ENCODE results near the gene OR2M4. TPM values are rescaled to one million over a fixed set of nuclear protein-coding genes. Genes with fewer than 3 reads are reported as not detected.

Gene OR2M4, protein sequence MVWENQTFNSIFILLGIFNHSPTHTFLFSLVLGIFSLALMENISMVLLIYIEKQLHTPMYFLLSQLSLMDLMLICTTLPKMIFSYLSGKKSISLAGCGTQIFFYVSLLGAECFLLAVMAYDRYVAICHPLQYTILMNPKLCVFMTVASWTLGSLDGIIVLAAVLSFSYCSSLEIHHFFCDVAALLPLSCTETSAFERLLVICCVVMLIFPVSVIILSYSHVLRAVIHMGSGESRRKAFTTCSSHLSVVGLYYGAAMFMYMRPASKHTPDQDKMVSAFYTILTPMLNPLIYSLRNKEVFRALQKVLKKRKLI
- not detected in 5 replicates for total RNA-seq (2022; extraction: Qiagen RNA extraction; ENCODE audit: low read depth)

GRCh38 chr1:248231117-248231516, at the start of gene OR2M4:
OR2M4 (plus strand) TSS chr1:248231417; CDS start chr1:248238929, 7,512 bp downstream.

DNA sequence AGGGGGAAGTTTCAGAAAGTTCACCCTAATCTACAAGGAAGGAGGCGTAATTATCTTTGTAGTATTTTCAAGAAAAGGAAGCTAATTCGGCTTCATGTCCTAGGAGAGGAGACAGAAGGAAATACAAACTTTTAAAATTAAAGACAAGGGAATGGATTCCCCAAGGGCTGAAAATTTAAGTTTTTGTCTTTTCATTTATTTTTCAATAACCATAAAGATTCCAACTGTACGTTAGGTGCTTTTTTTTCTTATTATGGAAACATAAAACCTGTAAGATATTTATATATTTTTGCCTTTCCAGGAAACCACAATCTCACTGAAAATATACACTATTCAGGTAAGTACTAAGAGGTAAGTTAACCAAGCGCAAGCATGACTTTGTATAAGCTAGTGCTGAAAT, 34.3 kb upstream of the OR2M4 start, which contains the start of gene OR2M3:
Gene OR2M3 (plus strand): TSS at position 301 of the 400 bp plus-strand sequence. CDS start 5,803 bp downstream, outside the sequence.

GRCh38 chr1:248277876-248278275, 46.7 kb downstream of the OR2M4 start, which contains the start of gene OR2T33:
OR2T33 (minus strand) TSS chr1:248277976; CDS start chr1:248273814, 4,162 bp downstream.

Other genes starting within 250 kb of the OR2M4 start
- gene OR2L5, start 217.8 kb upstream of the OR2M4 start, total RNA-seq (2022; extraction: Qiagen RNA extraction; ENCODE audit: low read depth) = not detected in 5 replicates
- gene OR2L2, start 201.3 kb upstream of the OR2M4 start, total RNA-seq (2022; extraction: Qiagen RNA extraction; ENCODE audit: low read depth) = not detected in 5 replicates
- gene OR2L3, start 184.6 kb upstream of the OR2M4 start, total RNA-seq (2022; extraction: Qiagen RNA extraction; ENCODE audit: low read depth) = not detected in 5 replicates
- gene OR2L13, start 136.2 kb upstream of the OR2M4 start, total RNA-seq (2022; extraction: Qiagen RNA extraction; ENCODE audit: low read depth) = not detected in 5 replicates
- not detected in 5 replicates for gene OR2M5, start 86.3 kb upstream of the OR2M4 start, total RNA-seq (2022; extraction: Qiagen RNA extraction; ENCODE audit: low read depth)
- gene OR2M2, start 56.6 kb upstream of the OR2M4 start, total RNA-seq (2022; extraction: Qiagen RNA extraction; ENCODE audit: low read depth) = not detected in 5 replicates
- not detected in 5 replicates for gene OR2M3, start 34.2 kb upstream of the OR2M4 start, total RNA-seq (2022; extraction: Qiagen RNA extraction; ENCODE audit: low read depth)
- not detected in 5 replicates for gene OR2T33, start 46.6 kb downstream of the OR2M4 start, total RNA-seq (2022; extraction: Qiagen RNA extraction; ENCODE audit: low read depth)
- not detected in 5 replicates for gene OR2T12, start 72.0 kb downstream of the OR2M4 start, total RNA-seq (2022; extraction: Qiagen RNA extraction; ENCODE audit: low read depth)
- not detected in 5 replicates for gene OR2M7, start 93.2 kb downstream of the OR2M4 start, total RNA-seq (2022; extraction: Qiagen RNA extraction; ENCODE audit: low read depth)
- gene OR14C36, start 117.4 kb downstream of the OR2M4 start, total RNA-seq (2022; extraction: Qiagen RNA extraction; ENCODE audit: low read depth) = not detected in 5 replicates
- not detected in 5 replicates for gene OR2T4, start 130.2 kb downstream of the OR2M4 start, total RNA-seq (2022; extraction: Qiagen RNA extraction; ENCODE audit: low read depth)
- gene OR2T6, start 144.3 kb downstream of the OR2M4 start, total RNA-seq (2022; extraction: Qiagen RNA extraction; ENCODE audit: low read depth) = not detected in 5 replicates
- not detected in 5 replicates for gene OR2T1, start 171.6 kb downstream of the OR2M4 start, total RNA-seq (2022; extraction: Qiagen RNA extraction; ENCODE audit: low read depth)
- gene OR2T2, start 214.2 kb downstream of the OR2M4 start, total RNA-seq (2022; extraction: Qiagen RNA extraction; ENCODE audit: low read depth) = not detected in 5 replicates
- not detected in 5 replicates for gene OR2T3, start 241.9 kb downstream of the OR2M4 start, total RNA-seq (2022; extraction: Qiagen RNA extraction; ENCODE audit: low read depth)

Measured in A549 treated with ZK216348 at 1 μM for 4 hours (cell line).